Midbrain (tissue), 1 donor: Measurements from ENCODE around the gene LRRK1.
A peak's percentile ranks its signal among the peaks of the same experiment; 100 is the strongest.
"Not testable (repeated sequence)": the region's sequence is repeated elsewhere in the genome, so short reads cannot be mapped to it uniquely, and the experiment has no call there.

Experiments used
- DNase-seq: peaks from one replicate; lab custom pipeline; 2025; lab: John Stamatoyannopoulos, UW

The LRRK1 gene

GRCh38 chr15:101070024-101070423, 150.9 kb downstream of the LRRK1 start:
- no peak for DNase-seq

- no peak for DNase-seq
These were observed 151.5 kb downstream of the LRRK1 start for GRCh38 chr15:101070502-101071273.

- DNase-seq = no peak
These were observed 152.5 kb downstream of the LRRK1 start for GRCh38 chr15:101071651-101072050.

- DNase-seq = not testable (repeated sequence)
These were observed 153.1 kb downstream of the LRRK1 start for GRCh38 chr15:101072235-101072634.

GRCh38 chr15:101077806-101078668, 158.9 kb downstream of the LRRK1 start:
- not testable (repeated sequence) for DNase-seq

GRCh38 chr15:101078669-101079323, 159.6 kb downstream of the LRRK1 start:
- DNase-seq = no peak

GRCh38 chr15:101081900-101082299, 162.7 kb downstream of the LRRK1 start:
- no peak for DNase-seq

- DNase-seq = no peak
These were observed 164.3 kb downstream of the LRRK1 start for GRCh38 chr15:101083336-101084045.

GRCh38 chr15:101084801-101085200, 165.6 kb downstream of the LRRK1 start:
- no peak for DNase-seq

GRCh38 chr15:101085311-101085700, 166.1 kb downstream of the LRRK1 start:
- no peak for DNase-seq

- DNase-seq = no peak
These were observed 167.4 kb downstream of the LRRK1 start for GRCh38 chr15:101086394-101087171.

- no peak for DNase-seq
These were observed 168.1 kb downstream of the LRRK1 start for GRCh38 chr15:101087172-101087769.

- no peak for DNase-seq
These were observed 169.1 kb downstream of the LRRK1 start for GRCh38 chr15:101088271-101088670.

- peak; percentile 52 for DNase-seq
These were observed 169.8 kb downstream of the LRRK1 start for GRCh38 chr15:101088788-101089578.

- DNase-seq = no peak
These were observed 170.6 kb downstream of the LRRK1 start for GRCh38 chr15:101089579-101090427.

- no peak for DNase-seq
These were observed 171.3 kb downstream of the LRRK1 start for GRCh38 chr15:101090428-101090790.

- DNase-seq = peak; percentile 39
These were observed 172.2 kb downstream of the LRRK1 start for GRCh38 chr15:101091080-101092017.
